Measurements from ENCODE around the gene MTSS2.

- TF ChIP-seq POLR2A (IDR thresholded peaks at IDR 0.05; ENCODE audit: extremely low read depth, insufficient read length) (no peak), CTCF (IDR thresholded peaks at IDR 0.05; ENCODE audit: low read depth, low read length) (no peak), MAX (IDR thresholded peaks at IDR 0.05; ENCODE audit: low read depth, low read length) (no peak), MYC (IDR thresholded peaks at IDR 0.05; ENCODE audit: low read depth, low read length) (no peak)
Observed at GRCh38 chr16:70677499-70678120, 8.2 kb downstream of the MTSS2 start.
